GM21447 (cell line): ENCODE results near the gene C1orf174.

ENCODE experiments used
- ATAC-seq: cut with Tn5 transposase; IDR thresholded peaks from one replicate; pipeline ENCODE4 v1.9.1; 2021; ENCODE audit not compliant: unreplicated experiment

The C1orf174 gene

DNA sequence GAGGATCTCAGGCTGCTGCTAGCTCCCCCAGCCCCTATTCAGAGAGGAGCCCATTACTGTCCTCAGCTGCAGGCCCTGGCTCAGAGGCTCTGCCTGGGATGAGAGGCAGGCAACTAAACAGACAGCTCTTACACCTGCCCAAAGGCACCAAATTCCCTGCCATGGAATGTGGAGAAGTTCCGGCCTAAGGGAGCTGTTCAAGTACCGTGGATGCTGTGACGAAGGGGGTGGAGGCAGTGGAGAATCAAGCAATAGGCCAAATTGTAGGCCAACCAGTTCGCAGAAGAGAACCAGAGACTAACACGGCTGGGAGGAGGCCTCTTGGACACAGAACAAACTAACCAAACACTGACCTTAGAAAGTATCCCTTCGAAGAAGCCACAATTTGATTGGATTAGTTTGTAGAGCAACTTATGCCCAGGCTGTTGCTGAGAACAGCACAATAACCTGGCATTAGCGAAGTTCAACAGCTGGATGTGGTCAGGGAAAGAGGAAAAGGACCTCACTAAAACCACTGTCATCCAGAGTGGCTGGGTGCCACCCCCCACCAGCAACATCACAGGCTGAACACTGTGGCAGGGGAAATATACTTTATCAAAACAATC is 3.6 kb downstream of the C1orf174 start:
- ATAC-seq, result no peak

DNA sequence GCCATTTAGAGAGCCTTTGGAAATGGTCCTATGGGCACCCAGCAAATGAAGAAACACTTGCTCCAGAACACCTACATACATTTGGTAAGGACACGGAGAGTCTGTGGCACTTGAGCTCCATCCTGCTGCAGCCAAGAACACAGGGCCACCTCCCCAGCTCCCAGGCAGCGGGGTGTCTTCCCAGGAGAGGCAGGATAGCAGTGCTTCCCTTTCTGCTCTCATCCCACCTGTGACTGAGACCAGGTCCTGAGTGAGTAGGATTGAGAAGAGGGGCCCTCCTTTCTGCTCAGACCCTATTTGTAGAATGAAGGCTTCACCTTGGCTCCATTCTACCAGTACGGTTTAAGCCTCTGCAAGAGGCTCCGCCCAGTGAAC is 4.1 kb downstream of the C1orf174 start:
- ATAC-seq, result no peak

DNA sequence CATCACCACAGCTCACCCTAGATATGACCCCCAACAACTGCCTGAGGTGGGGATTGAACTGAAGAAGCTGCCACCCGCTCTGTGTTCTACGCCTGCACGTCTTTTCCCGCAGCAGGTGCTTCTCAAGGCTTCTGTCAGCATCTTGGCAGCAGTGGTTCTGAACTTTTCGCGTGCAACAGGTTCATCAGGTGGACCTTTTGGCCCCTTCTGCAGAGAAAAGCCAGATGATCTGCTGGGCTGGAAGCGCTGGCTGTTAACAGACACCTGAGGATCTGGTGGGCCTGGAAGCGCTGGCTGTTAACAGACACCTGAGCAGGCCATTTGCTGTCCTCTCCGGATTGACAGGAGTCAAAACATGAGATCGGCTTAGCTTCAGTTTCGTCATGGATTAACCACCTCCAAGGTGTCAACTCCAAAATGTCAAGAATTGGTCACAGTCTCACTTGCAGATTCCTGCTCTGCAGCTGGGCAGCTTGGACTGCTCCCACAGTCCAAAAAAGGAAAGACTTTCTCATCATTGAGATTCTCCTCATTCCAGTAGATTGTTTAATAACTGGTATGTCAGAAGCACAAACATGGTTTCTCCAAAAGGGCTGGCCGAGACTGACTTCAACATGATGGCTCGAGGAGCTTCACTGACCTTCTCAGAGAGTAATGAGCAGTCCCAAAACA is 4.7 kb downstream of the C1orf174 start:
- ATAC-seq, result no peak

DNA sequence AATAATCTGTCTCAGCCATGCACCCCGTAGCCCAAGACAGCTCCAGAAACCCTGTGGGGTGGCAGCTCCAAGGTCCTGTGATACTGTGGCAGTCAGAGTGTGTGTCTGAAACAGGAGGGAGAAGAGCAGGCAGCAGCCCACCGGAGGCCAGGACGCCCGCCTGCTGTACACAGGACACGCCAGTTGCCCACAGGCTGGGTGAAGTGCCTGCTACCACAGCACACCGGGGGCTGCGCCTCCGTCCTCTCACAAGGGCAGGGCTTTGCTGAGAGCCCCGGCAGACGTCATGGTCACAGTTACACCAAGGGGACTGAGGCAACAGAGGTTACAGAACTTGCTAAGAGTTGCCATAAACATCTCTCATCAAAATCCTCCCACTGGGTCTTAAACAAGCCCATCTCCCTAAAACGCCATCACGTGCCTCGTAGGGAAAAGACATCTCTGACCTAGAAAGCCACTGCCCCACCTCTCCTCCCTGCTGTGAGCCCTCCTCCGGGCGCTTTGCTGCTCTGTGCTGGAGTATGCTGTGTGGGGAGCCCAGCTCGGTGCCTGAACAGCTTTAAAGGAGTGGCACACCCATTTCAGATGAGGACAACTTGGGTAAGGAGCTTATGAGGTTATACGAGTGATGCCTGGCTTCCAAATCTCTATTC is 5.3 kb downstream of the C1orf174 start:
- no peak for ATAC-seq

DNA sequence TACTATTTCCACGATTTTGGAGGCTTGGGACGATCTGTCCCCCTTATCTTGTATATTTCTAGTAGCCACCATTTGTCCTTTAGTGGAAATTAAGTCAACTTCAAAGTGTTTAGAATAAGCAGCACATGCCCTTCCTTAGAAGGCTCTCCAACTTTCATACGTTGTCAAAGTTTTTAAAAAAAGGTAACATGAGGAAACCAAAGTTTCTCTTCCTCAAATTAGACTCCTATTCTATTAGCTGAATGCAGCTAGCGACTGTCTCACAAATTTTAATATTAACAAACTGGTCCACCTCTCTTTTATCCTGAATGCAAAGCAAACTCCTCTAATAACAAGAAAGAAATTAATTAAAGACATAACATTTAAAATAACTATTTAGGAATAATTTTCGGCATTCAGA is 6.9 kb downstream of the C1orf174 start:
- ATAC-seq, result no peak

DNA sequence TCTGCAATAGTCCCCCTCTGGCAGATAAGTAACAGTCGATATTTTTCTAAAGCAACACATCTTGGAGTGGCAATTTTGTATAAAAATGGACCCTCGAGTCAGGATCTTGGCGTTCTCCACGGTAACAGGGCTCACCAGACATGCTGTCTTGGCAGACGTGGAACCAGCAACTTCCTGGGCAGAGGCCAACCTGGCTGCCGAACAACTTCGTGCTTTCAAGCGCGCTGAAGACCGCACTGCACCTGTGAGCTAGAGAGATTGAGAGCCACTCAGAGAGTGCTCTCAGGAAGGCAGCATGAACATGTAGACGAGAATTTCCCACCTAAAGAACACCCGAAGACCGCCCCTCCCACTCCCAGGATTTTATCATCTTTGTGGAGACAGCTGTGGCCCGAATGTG is 7.3 kb downstream of the C1orf174 start:
- no peak for ATAC-seq

DNA sequence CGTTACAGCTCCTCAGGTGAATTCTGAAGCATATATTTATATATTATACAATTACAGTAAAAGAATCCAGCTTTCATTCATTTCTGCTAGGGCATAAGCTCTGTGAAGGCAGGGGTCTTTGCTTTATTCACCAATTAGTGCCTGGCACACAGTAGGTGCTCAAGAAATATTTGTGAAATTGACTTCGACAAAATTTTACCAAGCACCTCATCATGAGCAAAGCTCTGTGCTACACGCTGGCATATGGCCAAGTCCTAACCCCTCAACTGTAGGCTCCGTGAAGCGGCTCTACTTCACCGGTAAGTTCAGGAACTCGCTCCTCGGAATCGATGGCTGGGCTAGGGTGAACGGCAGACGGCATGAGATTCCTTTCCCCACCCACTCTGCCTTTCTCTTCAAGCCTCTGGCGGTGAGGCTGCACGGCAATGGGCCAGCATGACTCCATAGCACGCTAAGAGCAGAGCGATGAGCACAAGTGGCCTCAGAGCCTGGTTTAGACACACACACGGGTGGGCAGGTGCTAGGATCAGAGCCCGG is 8.7 kb downstream of the C1orf174 start:
- ATAC-seq, result no peak

DNA sequence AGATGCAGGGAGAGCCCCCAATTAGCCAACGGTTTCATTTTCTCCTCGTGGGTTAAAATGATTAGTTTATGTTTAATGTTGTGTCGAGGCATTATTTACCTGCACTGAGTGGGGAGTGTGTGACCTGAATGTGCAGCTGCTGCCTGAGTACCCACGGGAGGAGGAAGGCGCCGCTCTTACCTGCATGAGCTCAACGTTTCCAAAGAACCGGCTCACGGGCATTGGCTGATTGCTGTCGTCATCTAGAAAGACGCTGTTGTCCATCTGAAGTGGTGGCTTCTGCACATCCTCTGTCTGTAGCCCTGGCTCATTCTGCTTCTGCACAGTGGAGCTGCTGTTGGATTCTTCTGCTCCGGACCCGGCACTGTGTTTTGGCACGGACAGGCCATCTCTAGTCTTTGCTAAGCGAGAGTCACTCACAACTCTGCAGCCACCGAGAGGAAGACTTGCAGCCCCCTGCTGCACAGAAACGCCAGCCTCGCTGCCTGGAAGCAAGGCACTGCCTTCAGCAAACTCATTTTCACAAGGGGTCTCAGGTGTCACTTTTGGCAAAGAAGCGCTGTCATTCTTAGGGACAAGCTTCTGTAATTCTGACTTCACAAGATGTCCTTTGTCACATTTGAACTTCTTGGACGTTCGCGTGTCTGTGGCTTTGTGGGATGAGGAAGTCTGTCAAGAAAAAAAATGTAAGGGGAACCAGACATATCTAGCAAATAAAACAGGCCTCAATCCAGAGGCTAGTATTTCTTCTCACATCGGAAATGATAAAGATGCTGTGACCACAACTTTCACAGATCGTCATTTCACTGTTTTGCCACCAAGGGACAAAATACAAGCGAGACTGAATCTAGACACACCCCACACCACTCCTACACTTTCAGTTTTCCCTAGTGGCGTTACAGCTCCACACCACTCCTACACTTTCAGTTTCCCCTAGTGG is 9.4 kb downstream of the C1orf174 start:
- ATAC-seq, result no peak

DNA sequence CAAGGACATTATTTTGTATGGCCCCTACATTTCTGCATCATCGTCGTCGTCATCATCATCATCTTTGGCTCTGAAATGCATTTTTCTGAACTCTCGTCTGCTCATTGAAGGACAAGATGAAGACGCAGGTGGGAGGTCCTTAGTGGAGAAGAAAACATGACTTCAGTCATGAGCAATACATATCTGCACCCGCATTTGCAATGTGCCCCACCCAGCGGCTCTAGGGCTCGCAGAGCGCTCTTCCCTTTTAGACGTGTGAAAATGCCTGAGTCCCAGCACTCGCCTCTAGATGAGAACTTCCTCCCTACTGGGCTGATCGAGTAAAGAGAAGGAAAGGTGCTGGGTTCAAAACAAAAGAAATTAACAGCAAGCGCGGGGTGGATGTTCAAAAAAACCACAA is 10.1 kb downstream of the C1orf174 start:
- no peak for ATAC-seq

DNA sequence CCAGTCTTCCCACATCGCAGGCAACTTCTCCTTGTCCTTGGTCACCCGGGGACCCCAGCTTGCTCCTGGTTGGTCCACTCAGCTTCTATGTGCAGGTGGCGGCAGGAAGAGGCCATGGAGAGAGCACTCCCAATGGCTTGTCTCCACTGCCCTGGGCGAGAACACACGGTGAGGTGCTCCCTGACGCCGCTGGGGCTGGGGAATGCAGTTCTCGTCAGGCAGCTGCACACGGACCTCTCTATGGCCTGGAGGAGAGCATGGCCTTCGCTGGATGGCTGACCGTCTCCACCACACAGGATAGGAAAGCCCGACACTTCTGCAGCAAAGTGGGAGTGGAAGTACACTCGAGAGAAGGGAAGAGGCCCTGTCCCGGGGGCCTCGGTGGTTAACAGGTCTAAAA is 11.8 kb downstream of the C1orf174 start:
- no peak for ATAC-seq

DNA sequence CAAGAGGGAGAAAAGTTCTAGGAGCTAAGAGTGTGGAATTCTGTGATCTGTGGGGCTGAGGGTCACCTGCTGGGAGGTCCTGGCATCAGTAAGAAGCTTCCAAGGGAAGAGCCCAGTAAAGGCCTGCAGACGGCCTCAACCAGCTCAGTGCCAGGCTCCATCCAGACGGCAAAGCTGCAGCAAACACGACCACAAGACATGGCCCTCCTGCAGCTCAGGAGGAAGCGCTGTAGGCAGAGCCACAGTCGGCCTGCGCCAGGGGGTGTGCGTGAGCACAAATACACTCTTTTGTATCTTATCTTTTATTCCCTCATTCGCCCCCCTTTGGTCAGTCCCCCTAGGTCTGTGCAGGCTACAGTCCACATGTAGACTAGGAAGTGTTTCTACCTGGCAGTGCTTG is 13.4 kb downstream of the C1orf174 start:
- no peak for ATAC-seq

DNA sequence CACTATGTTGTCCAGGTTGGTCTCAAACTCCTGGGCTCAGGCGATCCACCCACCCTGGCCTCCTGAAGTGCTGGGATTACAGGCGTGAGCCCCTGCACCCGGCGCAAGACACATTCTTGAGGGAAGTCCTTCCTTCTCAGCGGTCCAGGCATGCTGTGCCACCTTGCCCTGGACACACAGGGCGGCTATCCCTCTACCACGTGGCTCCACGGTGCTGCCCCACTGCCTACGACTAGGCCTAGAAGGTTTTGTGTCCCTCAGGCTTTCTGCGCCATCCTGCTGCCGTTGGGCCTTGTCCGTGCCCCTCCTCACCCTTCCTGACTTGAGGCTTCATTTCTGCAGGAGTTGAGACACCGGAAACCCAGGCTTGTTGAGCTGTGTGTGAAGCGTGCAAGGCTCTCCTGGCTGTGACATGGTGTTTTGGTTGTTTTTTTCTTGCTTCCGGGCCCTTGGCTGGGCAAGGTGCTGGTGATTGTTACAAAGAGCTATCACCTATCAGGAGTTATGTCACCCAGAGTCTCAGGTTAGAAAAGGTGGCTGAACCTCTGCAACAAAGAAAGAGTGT is 13.9 kb downstream of the C1orf174 start:
- ATAC-seq, result no peak

DNA sequence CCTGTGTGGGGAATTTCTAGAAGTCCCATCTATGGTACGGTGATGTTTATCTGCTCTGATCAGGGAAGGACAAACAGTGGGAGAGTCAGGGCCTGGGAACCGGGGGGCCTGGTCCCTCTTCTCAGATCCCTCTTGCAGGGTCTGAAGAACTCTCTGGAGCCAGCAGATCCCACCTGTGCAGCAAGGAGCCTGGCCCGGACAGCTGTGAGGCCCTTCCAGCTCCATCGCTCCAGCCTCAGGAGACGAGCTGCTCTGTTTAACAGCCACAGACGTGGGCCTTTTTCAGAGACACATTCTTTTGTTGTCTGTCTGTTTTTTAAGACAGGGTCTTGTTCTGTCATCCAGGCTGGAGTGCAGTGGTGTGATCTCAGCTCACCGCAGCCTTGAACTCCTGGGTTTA is 14.5 kb downstream of the C1orf174 start:
- no peak for ATAC-seq

DNA sequence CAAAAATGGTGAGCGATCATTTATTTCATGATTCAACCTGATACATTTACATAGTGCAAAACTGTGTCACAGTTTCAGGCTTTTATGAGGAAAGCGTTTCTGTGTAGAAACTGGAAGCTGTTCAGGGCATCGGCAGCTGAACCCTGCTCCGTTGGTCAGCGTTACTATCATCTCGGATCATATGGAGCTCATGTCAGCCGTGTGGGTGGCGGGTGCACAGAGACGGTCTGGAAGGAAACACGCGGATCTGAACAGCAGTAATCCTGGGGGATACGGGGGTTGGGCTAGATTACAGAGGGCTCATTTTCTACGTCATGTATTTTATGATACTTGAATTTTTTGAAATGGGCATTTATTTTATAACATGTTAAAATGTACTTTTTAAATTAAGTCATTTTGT is 15.1 kb downstream of the C1orf174 start:
- no peak for ATAC-seq

DNA sequence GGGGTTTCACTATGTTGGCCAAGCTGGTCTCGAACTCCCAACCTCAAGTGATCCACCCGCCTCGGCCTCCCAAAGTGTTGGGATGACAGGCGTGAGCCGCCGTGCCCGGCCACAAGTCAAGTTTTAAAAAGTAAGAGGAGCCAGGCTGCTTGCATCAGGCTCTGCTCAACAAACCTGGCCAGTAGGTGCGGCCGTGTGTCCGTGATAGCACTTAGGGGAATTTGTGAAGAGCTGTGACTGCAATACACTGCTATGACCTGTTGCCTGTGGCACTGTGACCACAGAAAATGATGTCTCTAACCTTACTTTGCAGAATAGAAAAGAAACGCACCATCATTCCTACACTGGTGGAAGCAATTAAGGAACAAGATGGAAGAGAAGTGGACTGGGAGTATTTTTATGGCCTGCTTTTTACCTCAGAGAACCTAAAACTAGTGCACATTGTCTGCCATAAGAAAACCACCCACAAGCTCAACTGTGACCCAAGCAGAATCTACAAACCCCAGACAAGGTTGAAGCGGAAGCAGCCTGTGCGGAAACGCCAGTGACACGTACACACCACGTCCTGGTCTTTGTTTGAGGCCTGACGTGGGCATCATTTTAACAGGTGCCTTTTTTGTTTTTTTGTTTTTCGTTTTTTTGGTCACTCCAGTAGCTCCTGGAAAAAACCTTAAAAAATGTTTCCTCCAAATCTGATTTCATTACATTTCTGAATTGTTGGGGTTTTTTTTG is 16.7 kb downstream of the C1orf174 start:
- ATAC-seq, result no peak

DNA sequence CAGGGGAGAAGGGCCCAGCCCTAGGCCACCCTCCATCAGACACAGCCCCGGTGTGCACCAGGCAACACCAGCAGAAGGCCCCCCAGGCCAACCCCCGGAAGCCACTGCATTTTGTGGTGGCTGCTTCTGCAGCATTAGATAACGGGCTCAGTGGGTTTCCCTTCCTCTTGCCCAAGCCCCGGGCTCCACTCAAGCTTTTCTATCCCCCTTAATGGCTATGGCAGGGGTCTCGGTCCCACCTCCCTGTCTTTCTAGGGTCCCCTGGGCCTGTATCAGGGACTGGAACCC is 18.9 kb downstream of the C1orf174 start:
- ATAC-seq, result no peak

DNA sequence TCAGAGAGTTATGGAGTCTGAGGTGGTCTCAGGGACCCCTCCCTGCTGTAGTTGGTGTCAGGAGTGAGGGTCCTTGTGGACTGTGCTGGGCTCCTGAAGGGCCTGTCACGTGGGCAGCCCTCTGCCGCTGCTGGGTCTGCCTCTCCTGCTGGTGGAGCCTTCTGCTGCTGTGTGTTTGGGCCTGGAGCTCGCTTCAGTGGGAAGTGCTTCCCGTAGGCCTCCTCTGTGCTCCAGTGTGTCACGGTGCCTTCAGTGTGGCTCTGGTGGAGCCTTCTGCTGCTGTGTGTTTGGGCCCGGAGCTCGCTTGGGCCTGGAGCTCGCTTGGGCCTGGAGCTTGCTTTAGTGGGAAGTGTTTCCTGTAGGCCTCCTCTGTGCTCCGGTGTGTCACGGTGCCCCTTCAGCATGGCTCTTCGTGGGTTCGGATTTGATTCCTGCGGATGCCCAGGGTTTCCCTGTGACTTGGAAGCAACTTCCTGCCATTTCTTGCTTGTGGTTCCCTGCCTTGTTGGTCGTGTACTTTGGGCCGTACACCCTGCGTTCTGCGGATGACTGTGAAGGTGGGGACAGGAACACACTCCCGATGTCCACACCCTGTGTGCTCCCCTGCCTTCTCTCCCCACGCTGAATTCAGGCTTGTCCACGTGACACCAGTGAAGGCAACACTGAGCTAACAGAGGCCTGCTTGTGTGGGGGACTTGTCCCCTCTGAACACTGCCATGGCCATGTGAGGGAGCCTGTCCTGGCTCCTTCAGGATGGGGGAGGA is 19.5 kb downstream of the C1orf174 start:
- no peak for ATAC-seq

DNA sequence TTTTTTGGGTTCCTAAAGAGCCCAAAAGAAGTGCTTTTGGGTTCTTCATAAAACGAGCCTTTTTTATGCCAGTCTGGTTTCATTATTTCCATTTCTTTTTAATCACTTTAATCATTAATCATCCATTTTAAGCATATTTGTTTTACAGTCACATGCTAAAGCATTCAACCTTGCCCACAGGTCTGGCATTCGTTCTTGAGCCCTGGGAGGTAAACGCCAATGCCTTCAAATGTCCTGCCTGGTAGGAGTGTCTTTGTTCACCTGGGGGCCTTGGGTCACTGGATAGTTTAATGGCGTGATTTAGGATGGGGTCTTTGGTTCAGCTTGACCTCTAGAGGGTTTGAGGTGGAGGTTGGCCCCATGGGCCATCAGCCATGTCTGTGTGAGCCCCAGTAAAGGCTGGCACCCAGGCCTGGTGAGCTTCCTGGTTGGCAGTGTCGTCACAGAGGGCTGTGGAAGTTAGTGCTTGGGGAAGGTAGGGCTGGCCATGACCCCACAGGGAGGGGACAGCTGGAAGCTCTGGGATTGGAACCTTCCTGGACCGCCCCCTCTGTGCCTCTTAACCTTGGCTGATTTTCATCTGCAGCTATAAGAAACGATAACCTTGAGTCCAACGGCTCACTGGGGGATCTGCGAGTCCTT is 20.2 kb downstream of the C1orf174 start:
- ATAC-seq, result no peak

DNA sequence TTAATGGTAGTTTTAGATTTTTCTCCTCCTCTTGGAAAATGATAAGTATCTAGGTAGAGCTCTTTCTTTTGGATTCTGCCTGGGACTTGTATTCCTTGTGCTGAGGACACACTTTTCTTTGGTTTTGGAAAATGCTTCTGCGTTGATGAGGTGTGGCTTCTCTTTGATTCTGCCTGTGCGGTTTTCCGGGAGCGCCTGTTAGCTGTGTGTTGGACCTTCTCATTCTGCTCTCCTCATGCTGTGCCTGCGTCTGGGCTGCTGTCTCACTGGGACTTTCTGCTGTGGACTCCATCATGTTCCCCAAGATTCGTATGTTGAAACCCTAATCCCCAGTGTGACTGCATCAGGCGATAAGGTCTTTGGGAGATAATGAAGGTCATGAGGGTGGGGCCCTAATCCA is 21.0 kb downstream of the C1orf174 start:
- ATAC-seq, result no peak
